Measurements from ENCODE around the gene TMEM250.

The TMEM250 gene

GRCh38 chr9:136092353-136092650, 26.4 kb downstream of the TMEM250 start:
- H3K4me3 ChIP-seq (ENCODE audit: extremely low read depth, insufficient read depth, low read length, poor library complexity, severe bottlenecking): no peak overlapping the region
- no peaks in the 10 kb centered on the region for H3K36me3 ChIP-seq (ENCODE audit: control insufficient read depth, insufficient read depth, low read length)
- no peaks in the 10 kb centered on the region for H3K9me3 ChIP-seq (ENCODE audit: control insufficient read depth, low read length)
- peaks cover 45% of the 10 kb centered on the region for H3K4me1 ChIP-seq (ENCODE audit: control insufficient read depth, insufficient read depth, low read length, poor library complexity, severe bottlenecking)
- H3K27ac ChIP-seq (ENCODE audit: low read depth, low read length, severe bottlenecking): no peak overlapping the region
- WGBS, 2 experiments (ENCODE audit: insufficient coverage in 2 of 2): 89 to 91% methylated on average over 6 to 10 of the region's 10 CpGs

DNA sequence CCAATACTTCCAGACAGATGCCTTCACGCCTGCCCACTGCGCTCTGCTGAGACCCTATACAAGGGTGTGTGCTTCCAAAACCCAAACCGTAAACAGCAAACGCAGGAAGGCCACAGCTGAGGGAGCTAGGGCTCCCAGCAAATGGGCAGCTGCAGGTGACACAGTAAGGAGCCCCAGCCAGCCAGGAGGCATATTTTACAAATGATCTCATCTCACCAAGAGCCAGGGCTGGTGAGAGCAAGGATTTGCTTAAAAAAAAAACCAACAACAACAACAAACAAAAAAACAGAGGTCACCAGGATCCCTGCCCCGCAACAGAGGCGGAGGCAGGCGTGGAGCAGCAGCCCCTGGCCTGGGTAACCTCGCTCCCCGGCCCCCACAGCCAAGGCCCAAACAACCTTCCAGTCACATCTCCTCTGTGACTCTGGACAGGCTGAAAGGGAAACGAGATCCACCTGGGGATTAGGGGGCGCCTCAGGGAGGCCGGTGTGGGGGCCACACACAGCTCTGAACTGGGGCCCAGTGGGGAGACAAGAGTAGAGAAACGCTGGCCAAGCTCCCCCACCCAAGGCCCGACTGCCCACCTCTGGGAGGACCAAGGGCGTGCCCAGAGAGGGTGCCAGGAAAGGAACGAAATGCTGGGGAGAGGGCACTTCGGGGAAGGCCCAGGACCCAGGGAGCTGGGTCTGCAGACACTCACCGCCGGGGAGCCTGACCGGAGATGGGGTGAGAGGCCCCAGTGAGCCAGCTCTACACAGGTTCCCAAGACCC, 26.9 kb downstream of the TMEM250 start:
- Histone ChIP-seq H3K27ac (ENCODE audit: low read depth, low read length, severe bottlenecking) (no peak overlapping the region), H3K4me3 (ENCODE audit: extremely low read depth, insufficient read depth, low read length, poor library complexity, severe bottlenecking) (peak overlapping the region; percentile 1), H3K4me1 (ENCODE audit: control insufficient read depth, insufficient read depth, low read length, poor library complexity, severe bottlenecking) (peaks cover 45% of the 10 kb centered on the region), H3K36me3 (ENCODE audit: control insufficient read depth, insufficient read depth, low read length) (no peaks in the 10 kb centered on the region), H3K9me3 (ENCODE audit: control insufficient read depth, low read length) (no peaks in the 10 kb centered on the region)
- 85 to 90% methylated on average over 16 to 17 of the region's 20 CpGs for WGBS, 2 experiments (ENCODE audit: insufficient coverage in 2 of 2)

GRCh38 chr9:136090768-136091581, 27.7 kb downstream of the TMEM250 start:
- 74 to 78% methylated on average over 15 to 19 of the region's 22 CpGs for WGBS, 2 experiments (ENCODE audit: insufficient coverage in 2 of 2)
- Histone ChIP-seq H3K4me3 (ENCODE audit: extremely low read depth, insufficient read depth, low read length, poor library complexity, severe bottlenecking) (no peak overlapping the region), H3K36me3 (ENCODE audit: control insufficient read depth, insufficient read depth, low read length) (no peaks in the 10 kb centered on the region), H3K9me3 (ENCODE audit: control insufficient read depth, low read length) (no peaks in the 10 kb centered on the region), H3K4me1 (ENCODE audit: control insufficient read depth, insufficient read depth, low read length, poor library complexity, severe bottlenecking) (peaks cover 48% of the 10 kb centered on the region), H3K27ac (ENCODE audit: low read depth, low read length, severe bottlenecking) (peak overlapping the region; percentile 5)

DNA sequence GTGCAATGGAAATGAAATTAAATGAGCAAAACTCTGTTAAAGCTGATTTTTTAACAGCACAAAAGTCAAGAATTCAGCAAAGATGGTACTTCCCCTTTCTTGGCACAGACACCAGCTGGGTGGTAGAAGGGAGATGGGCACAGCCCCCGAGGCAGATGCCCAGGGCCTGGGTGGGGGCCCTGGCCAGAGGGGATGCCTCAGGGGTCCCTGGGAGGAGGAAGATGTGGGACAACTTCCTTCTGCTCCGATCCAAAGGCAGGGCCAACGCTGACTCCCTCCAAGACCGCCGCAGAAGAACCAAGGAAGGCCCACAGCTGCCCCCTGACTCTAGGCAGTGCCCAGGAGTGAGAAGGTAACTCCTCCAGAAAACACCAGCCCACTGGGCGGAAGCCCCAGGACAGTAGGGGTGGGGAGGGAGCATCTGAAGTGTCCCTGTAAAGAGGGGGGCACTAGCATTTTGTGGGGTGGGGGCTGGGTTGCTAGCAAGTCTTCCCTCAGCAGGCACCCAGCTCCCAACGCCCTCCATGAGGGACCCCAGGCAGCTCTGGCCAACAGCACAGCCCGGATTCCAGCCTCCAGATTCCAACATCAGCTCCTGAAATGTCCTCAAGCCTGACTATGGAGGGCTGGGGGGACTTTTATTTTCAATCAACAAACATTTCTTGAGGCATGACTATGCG, 28.5 kb downstream of the TMEM250 start:
- Histone ChIP-seq H3K4me1 (ENCODE audit: control insufficient read depth, insufficient read depth, low read length, poor library complexity, severe bottlenecking) (peaks cover 47% of the 10 kb centered on the region), H3K36me3 (ENCODE audit: control insufficient read depth, insufficient read depth, low read length) (no peaks in the 10 kb centered on the region), H3K9me3 (ENCODE audit: control insufficient read depth, low read length) (no peaks in the 10 kb centered on the region), H3K4me3 (ENCODE audit: extremely low read depth, insufficient read depth, low read length, poor library complexity, severe bottlenecking) (no peak overlapping the region), H3K27ac (ENCODE audit: low read depth, low read length, severe bottlenecking) (peak overlapping the region; percentile 5)
- WGBS, 2 experiments (ENCODE audit: insufficient coverage in 2 of 2): 81 to 94% methylated on average over 4 to 5 of the region's 9 CpGs

DNA sequence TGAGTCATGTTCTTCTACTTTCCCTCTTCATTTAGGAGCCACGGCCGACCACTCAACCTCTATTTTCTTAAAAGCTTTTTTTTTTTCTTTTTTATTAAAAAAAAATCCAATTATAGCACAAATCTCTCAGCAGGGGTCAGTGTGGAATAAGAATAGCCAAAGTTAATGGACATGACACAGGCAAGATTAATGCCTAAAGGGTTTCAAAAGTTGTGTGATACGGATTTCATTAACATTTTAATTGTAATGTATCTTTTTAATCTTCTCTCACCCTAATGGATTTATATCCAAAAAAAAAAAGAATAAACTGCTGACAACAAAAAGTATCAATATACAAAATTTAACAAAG, 29.0 kb downstream of the TMEM250 start:
- no peak overlapping the region for H3K27ac ChIP-seq (ENCODE audit: low read depth, low read length, severe bottlenecking)
- H3K9me3 ChIP-seq (ENCODE audit: control insufficient read depth, low read length): no peaks in the 10 kb centered on the region
- H3K36me3 ChIP-seq (ENCODE audit: control insufficient read depth, insufficient read depth, low read length): no peaks in the 10 kb centered on the region
- H3K4me3 ChIP-seq (ENCODE audit: extremely low read depth, insufficient read depth, low read length, poor library complexity, severe bottlenecking): no peak overlapping the region
- H3K4me1 ChIP-seq (ENCODE audit: control insufficient read depth, insufficient read depth, low read length, poor library complexity, severe bottlenecking): peaks cover 47% of the 10 kb centered on the region
- WGBS, 2 experiments (ENCODE audit: insufficient coverage in 2 of 2): no CpG with 5 or more reads among the region's 3 CpGs

DNA sequence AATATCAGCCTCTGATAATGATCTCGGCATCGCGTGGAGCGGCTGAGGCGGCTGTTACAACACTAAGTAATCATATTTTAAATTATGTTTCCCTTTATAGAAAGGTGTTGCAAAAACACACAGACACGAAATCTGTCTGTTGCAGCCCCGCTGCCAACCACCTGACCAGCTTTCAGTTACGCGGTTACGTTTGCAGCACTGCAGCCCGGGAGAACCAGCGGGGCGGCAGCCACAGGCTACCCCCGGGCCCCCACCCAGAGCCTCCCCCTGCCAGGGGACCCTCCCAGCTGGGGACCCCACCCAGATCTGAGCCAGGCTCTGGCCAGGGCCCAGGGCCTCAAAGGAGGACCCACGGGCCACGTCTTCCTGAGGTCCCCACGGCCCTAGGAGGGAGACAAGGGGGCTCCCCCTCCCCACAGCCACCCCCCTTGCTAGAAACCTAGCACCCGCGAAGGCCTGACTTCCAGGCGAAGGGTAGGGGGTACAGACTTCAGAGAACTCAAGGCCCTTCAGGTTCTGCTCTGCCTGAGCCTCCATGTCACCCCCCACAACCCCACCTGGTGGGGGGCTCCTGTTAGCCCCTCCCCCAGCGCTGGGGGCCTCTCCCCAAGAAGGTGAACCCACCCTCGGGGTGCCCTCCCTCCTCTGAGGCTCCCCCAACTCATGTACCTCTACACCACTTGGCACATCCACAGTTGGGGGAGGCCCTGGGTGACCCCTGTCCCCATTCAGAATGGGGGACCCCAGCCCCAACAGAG, 29.6 kb downstream of the TMEM250 start:
- H3K9me3 ChIP-seq (ENCODE audit: control insufficient read depth, low read length): no peaks in the 10 kb centered on the region
- H3K36me3 ChIP-seq (ENCODE audit: control insufficient read depth, insufficient read depth, low read length): no peaks in the 10 kb centered on the region
- H3K27ac ChIP-seq (ENCODE audit: low read depth, low read length, severe bottlenecking): no peak overlapping the region
- H3K4me3 ChIP-seq (ENCODE audit: extremely low read depth, insufficient read depth, low read length, poor library complexity, severe bottlenecking): no peak overlapping the region
- WGBS, 2 experiments (ENCODE audit: insufficient coverage in 2 of 2): 84 to 92% methylated on average over 7 to 12 of the region's 22 CpGs
- peaks cover 47% of the 10 kb centered on the region for H3K4me1 ChIP-seq (ENCODE audit: control insufficient read depth, insufficient read depth, low read length, poor library complexity, severe bottlenecking)

DNA sequence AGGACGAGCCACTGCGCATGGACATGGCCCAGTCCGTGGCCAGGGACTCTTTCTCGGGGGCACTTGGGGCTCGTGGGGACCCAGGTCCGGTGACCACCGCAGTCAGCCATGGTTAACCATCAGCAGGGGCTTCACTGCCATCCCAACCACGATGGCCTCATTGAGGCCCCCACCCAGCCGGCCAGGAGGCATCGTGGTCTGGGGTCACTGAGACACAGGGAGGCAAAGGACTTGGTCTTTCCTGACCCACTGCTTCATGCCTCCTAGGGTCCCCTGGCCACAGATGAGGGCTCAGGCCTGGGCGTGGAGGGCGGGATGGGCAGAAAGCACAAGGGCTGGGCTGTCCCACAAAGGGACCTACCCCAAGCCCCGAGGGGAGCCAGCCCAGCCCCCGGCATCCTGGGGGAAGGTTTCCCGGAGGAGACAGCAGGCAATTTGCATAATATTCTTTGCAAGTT, 30.2 kb downstream of the TMEM250 start:
- Histone ChIP-seq H3K36me3 (ENCODE audit: control insufficient read depth, insufficient read depth, low read length) (no peaks in the 10 kb centered on the region), H3K4me1 (ENCODE audit: control insufficient read depth, insufficient read depth, low read length, poor library complexity, severe bottlenecking) (peaks cover 45% of the 10 kb centered on the region), H3K27ac (ENCODE audit: low read depth, low read length, severe bottlenecking) (no peak overlapping the region), H3K4me3 (ENCODE audit: extremely low read depth, insufficient read depth, low read length, poor library complexity, severe bottlenecking) (no peak overlapping the region), H3K9me3 (ENCODE audit: control insufficient read depth, low read length) (no peaks in the 10 kb centered on the region)
- 92 to 93% methylated on average over 12 to 13 of the region's 15 CpGs for WGBS, 2 experiments (ENCODE audit: insufficient coverage in 2 of 2)

DNA sequence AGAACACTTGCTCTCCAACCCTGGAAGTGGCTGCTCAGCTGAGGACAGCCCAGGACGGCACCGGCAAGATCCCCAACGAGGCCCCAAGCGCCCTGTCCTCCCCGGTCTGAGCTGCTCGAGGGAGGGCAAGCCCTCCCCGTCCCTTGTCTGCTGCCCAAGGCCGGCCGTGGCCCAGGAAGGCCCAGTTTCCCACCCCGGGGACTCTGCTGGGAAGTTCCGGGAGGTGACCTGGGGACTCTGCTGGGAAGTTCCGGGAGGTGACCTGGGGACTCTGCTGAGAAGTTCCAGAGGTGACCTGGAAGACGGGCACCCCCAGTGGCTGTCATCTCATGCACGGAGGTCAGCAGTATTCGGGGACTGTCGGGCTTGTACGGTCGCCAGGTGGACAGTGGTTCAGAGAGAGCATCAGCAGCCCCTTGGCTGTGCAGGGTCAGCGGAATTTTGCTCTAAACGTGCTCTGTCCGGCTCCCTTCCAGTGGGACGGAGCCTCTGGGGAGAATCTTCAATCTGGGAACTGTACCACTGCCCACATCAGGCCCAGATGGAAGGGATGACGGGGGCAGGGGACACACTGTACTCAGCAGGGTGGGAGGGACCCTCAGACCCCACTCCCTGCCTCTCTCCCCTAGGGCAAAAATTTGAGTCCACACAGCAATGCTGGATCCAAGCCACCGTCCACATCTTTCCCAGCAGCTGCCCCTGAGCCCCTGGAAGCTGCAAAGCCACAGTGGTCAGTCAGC, 30.8 kb downstream of the TMEM250 start:
- H3K27ac ChIP-seq (ENCODE audit: low read depth, low read length, severe bottlenecking): no peak overlapping the region

DNA sequence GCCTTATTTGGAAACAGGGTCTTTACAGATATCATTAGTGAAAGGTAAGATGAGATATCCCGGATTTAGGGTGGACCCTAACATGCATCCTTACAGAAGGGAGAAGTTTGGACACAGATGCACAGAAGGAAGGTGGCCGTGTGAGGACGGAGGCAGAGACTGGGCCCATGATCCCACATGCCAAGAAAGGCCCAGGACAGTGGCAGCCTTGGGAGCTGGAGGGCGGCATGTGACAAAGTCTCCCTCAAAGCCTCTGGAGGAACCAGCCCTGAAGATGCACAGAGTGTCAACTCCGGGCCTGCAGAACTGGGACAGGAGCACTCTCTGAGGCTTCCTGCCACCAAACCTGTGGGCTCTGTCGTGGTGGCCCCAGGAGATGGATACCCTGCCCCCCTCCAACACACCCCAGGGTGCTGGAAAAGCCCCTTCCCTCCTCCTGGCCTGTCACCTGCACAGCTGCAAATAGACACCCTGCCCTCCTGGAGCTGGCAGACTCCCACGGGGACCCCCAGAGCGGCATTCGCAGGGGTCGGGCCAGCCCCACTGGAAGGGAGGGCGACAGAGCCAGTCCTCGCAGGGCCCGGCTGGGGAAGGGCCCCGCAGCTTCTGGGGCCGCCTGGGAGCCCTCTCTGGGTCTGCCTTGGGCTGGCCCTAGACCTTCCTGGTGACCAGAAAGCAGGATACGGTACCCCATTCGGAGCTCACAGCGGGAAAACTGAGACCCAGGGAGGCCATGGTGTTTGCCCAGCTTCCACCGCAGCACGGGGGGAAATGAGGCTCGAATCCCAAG, 31.5 kb downstream of the TMEM250 start:
- H3K9me3 ChIP-seq (ENCODE audit: control insufficient read depth, low read length): no peaks in the 10 kb centered on the region
- H3K36me3 ChIP-seq (ENCODE audit: control insufficient read depth, insufficient read depth, low read length): peaks cover 4% of the 10 kb centered on the region
- peaks cover 31% of the 10 kb centered on the region for H3K4me1 ChIP-seq (ENCODE audit: control insufficient read depth, insufficient read depth, low read length, poor library complexity, severe bottlenecking)
- no peak overlapping the region for H3K27ac ChIP-seq (ENCODE audit: low read depth, low read length, severe bottlenecking)
- 92 to 93% methylated on average over 20 to 21 of the region's 21 CpGs for WGBS, 2 experiments (ENCODE audit: insufficient coverage in 2 of 2)
- H3K4me3 ChIP-seq (ENCODE audit: extremely low read depth, insufficient read depth, low read length, poor library complexity, severe bottlenecking): no peak overlapping the region

More for the DNA sequence above, 30.8 kb downstream of the TMEM250 start:
- Histone ChIP-seq H3K4me3 (ENCODE audit: extremely low read depth, insufficient read depth, low read length, poor library complexity, severe bottlenecking) (no peak overlapping the region), H3K36me3 (ENCODE audit: control insufficient read depth, insufficient read depth, low read length) (peaks cover 2% of the 10 kb centered on the region), H3K4me1 (ENCODE audit: control insufficient read depth, insufficient read depth, low read length, poor library complexity, severe bottlenecking) (peaks cover 39% of the 10 kb centered on the region), H3K9me3 (ENCODE audit: control insufficient read depth, low read length) (no peaks in the 10 kb centered on the region)
- 88 to 89% methylated on average over 23 to 24 of the region's 24 CpGs for WGBS, 2 experiments (ENCODE audit: insufficient coverage in 2 of 2)

All from mesodermal cell (in vitro differentiated cells).